Parathyroid adenoma (tissue), 2 donors: ENCODE results near the gene PURA.

Experiments used
- H2AFZ ChIP-seq: fragments of 300-600 bp; sonication (generic); one replicate; pipeline ENCODE4 v1.7.0; 2017; ENCODE audit warnings: antibody characterized with exemption, mild to moderate bottlenecking
- H3K27ac ChIP-seq: fragments of 300-600 bp; sonication (generic); one replicate; pipeline ENCODE4 v1.7.0; 2017
- H3K27me3 ChIP-seq: fragments of 300-600 bp; sonication (generic); one replicate; pipeline ENCODE4 v1.7.0; 2017; ENCODE audit warnings: low read length; ENCODE audit not compliant: control insufficient read depth, insufficient read depth
- H3K36me3 ChIP-seq: fragments of 300-600 bp; sonication (generic); one replicate; pipeline ENCODE4 v1.7.0; 2017; ENCODE audit warnings: low read length; ENCODE audit not compliant: control insufficient read depth, insufficient read depth
- H3K4me1 ChIP-seq: fragments of 300-600 bp; sonication (generic); one replicate; pipeline ENCODE4 v1.7.0; 2017; ENCODE audit warnings: control low read depth
- H3K4me2 ChIP-seq: fragments of 300-600 bp; sonication (generic); one replicate; pipeline ENCODE4 v1.7.0; 2017; ENCODE audit warnings: low read length
- H3K4me3 ChIP-seq: fragments of 300-600 bp; sonication (generic); one replicate; pipeline ENCODE4 v1.7.0; 2017; ENCODE audit warnings: low read depth, low read length
- H3K79me2 ChIP-seq: fragments of 300-600 bp; sonication (generic); one replicate; pipeline ENCODE4 v1.7.0; 2017; ENCODE audit warnings: control low read depth
- H3K9ac ChIP-seq: fragments of 300-600 bp; sonication (generic); one replicate; pipeline ENCODE4 v1.7.0; 2017; ENCODE audit warnings: mild to moderate bottlenecking
- H3K9me3 ChIP-seq: fragments of 300-600 bp; sonication (generic); one replicate; pipeline ENCODE4 v1.7.0; 2017; ENCODE audit warnings: low read length; ENCODE audit not compliant: control insufficient read depth
- TF ChIP-seq, protein P1 (sequence below): fragments of 300-600 bp; sonication (generic); IDR thresholded peaks from one replicate; pipeline ENCODE4 v1.7.0; 2017; ENCODE audit warnings: antibody characterized with exemption, mild to moderate bottlenecking
- donor health status: primary hyperparathyroidism.

PURA gene

GRCh38 chr5:140093179-140093578 lies 20.7 kb upstream of the PURA start:
- Histone ChIP-seq H3K27me3 (no peaks in the 10 kb centered on the region), H3K4me2 (no peak overlapping the region), H3K9ac (no peak overlapping the region), H3K4me3 (no peak overlapping the region), H3K79me2 (no peaks in the 10 kb centered on the region), H3K4me1 (no peaks in the 10 kb centered on the region), H2AFZ (no peak overlapping the region), H3K9me3 (no peaks in the 10 kb centered on the region), H3K36me3 (no peaks in the 10 kb centered on the region), H3K27ac (no peak overlapping the region)
- TF ChIP-seq, protein P1, sequence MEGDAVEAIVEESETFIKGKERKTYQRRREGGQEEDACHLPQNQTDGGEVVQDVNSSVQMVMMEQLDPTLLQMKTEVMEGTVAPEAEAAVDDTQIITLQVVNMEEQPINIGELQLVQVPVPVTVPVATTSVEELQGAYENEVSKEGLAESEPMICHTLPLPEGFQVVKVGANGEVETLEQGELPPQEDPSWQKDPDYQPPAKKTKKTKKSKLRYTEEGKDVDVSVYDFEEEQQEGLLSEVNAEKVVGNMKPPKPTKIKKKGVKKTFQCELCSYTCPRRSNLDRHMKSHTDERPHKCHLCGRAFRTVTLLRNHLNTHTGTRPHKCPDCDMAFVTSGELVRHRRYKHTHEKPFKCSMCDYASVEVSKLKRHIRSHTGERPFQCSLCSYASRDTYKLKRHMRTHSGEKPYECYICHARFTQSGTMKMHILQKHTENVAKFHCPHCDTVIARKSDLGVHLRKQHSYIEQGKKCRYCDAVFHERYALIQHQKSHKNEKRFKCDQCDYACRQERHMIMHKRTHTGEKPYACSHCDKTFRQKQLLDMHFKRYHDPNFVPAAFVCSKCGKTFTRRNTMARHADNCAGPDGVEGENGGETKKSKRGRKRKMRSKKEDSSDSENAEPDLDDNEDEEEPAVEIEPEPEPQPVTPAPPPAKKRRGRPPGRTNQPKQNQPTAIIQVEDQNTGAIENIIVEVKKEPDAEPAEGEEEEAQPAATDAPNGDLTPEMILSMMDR = no peak

DNA sequence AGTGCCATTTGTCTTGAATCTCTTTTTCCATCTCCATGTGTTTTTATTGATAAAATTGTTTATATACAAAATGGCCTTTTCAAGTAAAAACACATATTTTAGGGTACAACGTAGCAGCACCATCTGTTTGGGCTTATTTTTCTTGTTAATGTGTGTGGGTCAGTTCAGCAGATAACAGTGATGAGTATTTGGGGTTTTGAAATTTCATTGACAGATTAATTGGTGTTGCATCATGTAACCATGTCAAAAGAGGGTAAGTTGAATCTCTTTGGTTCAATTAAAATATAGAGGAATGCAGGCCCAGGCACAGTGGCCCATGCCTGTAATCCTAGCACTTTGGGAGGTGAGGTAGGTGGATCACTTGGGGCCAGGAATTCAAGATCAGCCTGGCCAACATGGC lies 20.0 kb upstream of the PURA start:
- H2AFZ ChIP-seq = no peak overlapping the region
- no peaks in the 10 kb centered on the region for H3K27me3 ChIP-seq
- no peak overlapping the region for H3K4me2 ChIP-seq
- H3K4me3 ChIP-seq = no peak overlapping the region
- TF ChIP-seq, protein P1 = no peak
- no peak overlapping the region for H3K27ac ChIP-seq
- no peaks in the 10 kb centered on the region for H3K79me2 ChIP-seq
- no peaks in the 10 kb centered on the region for H3K36me3 ChIP-seq
- no peaks in the 10 kb centered on the region for H3K4me1 ChIP-seq
- no peak overlapping the region for H3K9ac ChIP-seq
- H3K9me3 ChIP-seq = no peaks in the 10 kb centered on the region

GRCh38 chr5:140094889-140095288 lies 19.0 kb upstream of the PURA start:
- no peak overlapping the region for H3K4me2 ChIP-seq
- H3K4me3 ChIP-seq = no peak overlapping the region
- TF ChIP-seq, protein P1 = no peak
- H3K9me3 ChIP-seq = no peaks in the 10 kb centered on the region
- H3K4me1 ChIP-seq = no peaks in the 10 kb centered on the region
- no peaks in the 10 kb centered on the region for H3K27me3 ChIP-seq
- H2AFZ ChIP-seq = no peak overlapping the region
- H3K79me2 ChIP-seq = no peaks in the 10 kb centered on the region
- H3K36me3 ChIP-seq = no peaks in the 10 kb centered on the region
- no peak overlapping the region for H3K9ac ChIP-seq
- no peak overlapping the region for H3K27ac ChIP-seq

DNA sequence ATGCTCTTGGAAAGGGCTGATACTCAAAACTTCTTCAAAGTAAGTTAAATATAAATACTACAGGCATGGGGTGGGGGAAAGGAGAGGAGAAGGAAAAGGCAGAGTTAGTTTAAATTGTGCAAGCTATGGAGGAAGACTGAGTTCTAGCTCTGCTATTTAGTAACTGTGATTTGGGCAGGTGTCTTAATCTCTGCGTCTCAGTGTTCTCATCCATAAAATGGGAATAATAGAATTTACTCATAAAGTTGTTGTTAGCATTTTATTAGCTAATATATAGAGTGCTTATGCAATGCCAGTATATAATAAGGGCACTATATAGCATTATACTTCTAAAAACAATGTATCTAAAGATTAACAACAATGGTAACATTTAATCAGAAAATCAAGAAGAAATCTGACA lies 12.7 kb upstream of the PURA start:
- TF ChIP-seq, protein P1 = no peak
- Histone ChIP-seq H3K9ac (no peak overlapping the region), H3K27ac (no peak overlapping the region), H3K4me1 (no peaks in the 10 kb centered on the region), H3K4me3 (no peak overlapping the region), H3K9me3 (no peaks in the 10 kb centered on the region), H3K27me3 (no peaks in the 10 kb centered on the region), H3K36me3 (no peaks in the 10 kb centered on the region), H2AFZ (no peak overlapping the region), H3K79me2 (no peaks in the 10 kb centered on the region), H3K4me2 (no peak overlapping the region)

DNA sequence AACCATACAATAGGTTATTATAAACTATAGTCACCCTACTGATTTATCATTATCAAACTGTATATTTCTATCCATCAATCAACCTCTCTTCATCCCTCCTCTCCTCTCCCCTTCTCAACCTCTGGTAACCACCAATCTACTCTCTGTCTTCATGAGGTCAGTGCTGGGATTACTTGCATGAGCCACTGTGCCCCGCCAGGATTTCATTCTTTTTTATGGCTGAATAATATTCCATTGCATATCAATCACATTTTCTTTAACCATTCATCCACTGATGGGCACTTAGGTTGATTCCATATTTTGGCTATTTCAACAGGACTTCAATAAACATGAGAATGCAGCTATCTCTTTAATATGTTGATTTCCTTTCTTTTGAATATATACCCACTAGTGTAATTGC lies 10.8 kb upstream of the PURA start:
- no peaks in the 10 kb centered on the region for H3K36me3 ChIP-seq
- TF ChIP-seq, protein P1 = no peak
- no peak overlapping the region for H3K4me3 ChIP-seq
- H3K4me1 ChIP-seq = peaks cover 9% of the 10 kb centered on the region
- no peak overlapping the region for H3K27ac ChIP-seq
- no peaks in the 10 kb centered on the region for H3K27me3 ChIP-seq
- H3K4me2 ChIP-seq = no peak overlapping the region
- H2AFZ ChIP-seq = no peak overlapping the region
- no peaks in the 10 kb centered on the region for H3K9me3 ChIP-seq
- H3K9ac ChIP-seq = no peak overlapping the region
- H3K79me2 ChIP-seq = peaks cover 1% of the 10 kb centered on the region
